Endothelial cell of umbilical vein (primary cell): ENCODE results near the gene RFX7.

ENCODE experiments used
- CTCF ChIP-seq, 2 donors: IDR thresholded peaks; 1 replicate in 1 of 2; 2 replicates in 1 of 2; pipeline ENCODE4 v1.5.1; 2011; ENCODE audit warnings: low read length in 2 of 2, mild to moderate bottlenecking in 2 of 2, moderate library complexity in 2 of 2, control low read depth in 1 of 2, inconsistent platforms in 1 of 2, low read depth in 1 of 2; ENCODE audit not compliant: insufficient read depth in 1 of 2; ENCODE audit errors: extremely low read depth in 1 of 2
- EZH2 ChIP-seq: IDR thresholded peaks from 2 replicates; pipeline ENCODE4 v1.6.1; 2012; ENCODE audit warnings: borderline replicate concordance, low read depth, mild to moderate bottlenecking, moderate library complexity, low read length, inconsistent platforms; ENCODE audit not compliant: severe bottlenecking
- FOS ChIP-seq: IDR thresholded peaks from 2 replicates; pipeline ENCODE4 v1.6.1; 2011; ENCODE audit warnings: mild to moderate bottlenecking, low read length, moderate library complexity, borderline replicate concordance; ENCODE audit not compliant: insufficient read depth
- GATA2 ChIP-seq: IDR thresholded peaks from 2 replicates; pipeline ENCODE4 v1.7.0; 2011; ENCODE audit warnings: low read depth, mild to moderate bottlenecking, moderate library complexity, mixed read lengths, low read length; ENCODE audit not compliant: insufficient read length, insufficient read depth
- JUN ChIP-seq: IDR thresholded peaks from 2 replicates; pipeline ENCODE4 v1.6.1; 2011; ENCODE audit warnings: borderline replicate concordance, low read depth; ENCODE audit not compliant: insufficient read length, insufficient read depth
- MYC ChIP-seq: IDR thresholded peaks from one replicate; pipeline ENCODE4 v1.6.1; 2011; ENCODE audit warnings: mild to moderate bottlenecking, low read depth, low read length
- POLR2A ChIP-seq: IDR thresholded peaks from 2 replicates; pipeline ENCODE4 v1.6.1; 2012; ENCODE audit warnings: low read depth, mild to moderate bottlenecking, control low read depth, low read length
- POLR2AphosphoS5 ChIP-seq: IDR thresholded peaks from 2 replicates; pipeline ENCODE4 v1.6.1; 2012; ENCODE audit warnings: low read depth, mild to moderate bottlenecking, control low read depth, low read length, moderate library complexity; ENCODE audit not compliant: insufficient read depth
- TF ChIP-seq, protein P1 (sequence below): IDR thresholded peaks from 2 replicates; pipeline ENCODE4 v1.6.1; 2011; ENCODE audit not compliant: insufficient read depth, insufficient read length

- TF ChIP-seq, protein P1, sequence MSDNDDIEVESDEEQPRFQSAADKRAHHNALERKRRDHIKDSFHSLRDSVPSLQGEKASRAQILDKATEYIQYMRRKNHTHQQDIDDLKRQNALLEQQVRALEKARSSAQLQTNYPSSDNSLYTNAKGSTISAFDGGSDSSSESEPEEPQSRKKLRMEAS = no peak
- TF ChIP-seq CTCF (IDR thresholded peaks at IDR 0.05; ENCODE audit: extremely low read depth in 1 of 2, insufficient read depth in 1 of 2, low read depth in 1 of 2, low read length in 2 of 2) (no peak), POLR2AphosphoS5 (no peak), EZH2 (no peak), MYC (no peak), POLR2A (no peak), GATA2 (no peak), JUN (no peak), FOS (no peak)
These were observed 86.8 kb downstream of the RFX7 start for GRCh38 chr15:56156877-56157276.
